HepG2 (cell line): ENCODE results near the gene ZNF512B. TPM values are rescaled to one million over a fixed set of nuclear protein-coding genes. Genes with fewer than 3 reads are reported as not detected.

Experiments
- ELK4 ChIP-seq: sonication (generic); formaldehyde crosslinking; IDR thresholded peaks from 2 replicates; pipeline ENCODE4 v1.9.0; 2021; ENCODE audit warnings: missing genetic modification reagents, borderline replicate concordance
- FOSL1 ChIP-seq: sonication (generic); formaldehyde crosslinking; IDR thresholded peaks from 2 replicates; pipeline ENCODE4 v1.9.0; 2021; ENCODE audit warnings: missing genetic modification reagents, borderline replicate concordance
- HHEX ChIP-seq: IDR thresholded peaks from 2 replicates; pipeline ENCODE4 v1.6.1; 2016; ENCODE audit warnings: control low read depth
- KLF11 ChIP-seq: IDR thresholded peaks from 2 replicates; pipeline ENCODE4 v1.6.1; 2016; ENCODE audit warnings: missing compliant biosample characterization
- MEF2D ChIP-seq: sonication (generic); formaldehyde crosslinking; IDR thresholded peaks from 2 replicates; pipeline ENCODE4 v1.5.1; 2020; ENCODE audit warnings: mild to moderate bottlenecking, missing genetic modification reagents
- ONECUT2 ChIP-seq: sonication (generic); formaldehyde crosslinking; IDR thresholded peaks from 2 replicates; pipeline ENCODE4 v1.4.0; 2020; ENCODE audit warnings: missing genetic modification reagents
- PHF8 ChIP-seq: sonication (generic); formaldehyde crosslinking; IDR thresholded peaks from 2 replicates; pipeline ENCODE4 v1.5.0; 2020; ENCODE audit warnings: missing genetic modification reagents
- RAD51 ChIP-seq: fragments of 450-650 bp; IDR thresholded peaks from 2 replicates; pipeline ENCODE4 v1.6.1; 2016; ENCODE audit warnings: borderline replicate concordance
- RBFOX2 ChIP-seq: fragments of 200-400 bp; formaldehyde crosslinking; IDR thresholded peaks from 2 replicates; pipeline ENCODE4 v1.6.1; 2017; ENCODE audit warnings: low read depth, mild to moderate bottlenecking, low read length
- RFX3 ChIP-seq: IDR thresholded peaks from 2 replicates; pipeline ENCODE4 v1.6.1; 2016; ENCODE audit warnings: missing biosample characterization, missing genetic modification reagents
- SMARCC2 ChIP-seq: fragments of 450-650 bp; IDR thresholded peaks from 2 replicates; pipeline ENCODE4 v1.6.1; 2017; ENCODE audit warnings: antibody characterized with exemption, mild to moderate bottlenecking
- ZMAT3 ChIP-seq: sonication (generic); formaldehyde crosslinking; conservative IDR thresholded peaks from 2 replicates; pipeline ENCODE4 v1.7.0; 2021; ENCODE audit warnings: missing genetic modification reagents
- ZNF224 ChIP-seq: sonication (generic); formaldehyde crosslinking; IDR thresholded peaks from 2 replicates; pipeline ENCODE4 v1.5.0; 2020; ENCODE audit warnings: mild to moderate bottlenecking, missing genetic modification reagents
- ZNF570 ChIP-seq: sonication (generic); formaldehyde crosslinking; IDR thresholded peaks from 2 replicates; pipeline ENCODE4 v1.4.0; 2020; ENCODE audit warnings: mild to moderate bottlenecking, missing genetic modification reagents, borderline replicate concordance
- ZNF609 ChIP-seq: sonication (generic); formaldehyde crosslinking; IDR thresholded peaks from 2 replicates; pipeline ENCODE4 v1.4.0; 2020; ENCODE audit warnings: mild to moderate bottlenecking, missing genetic modification reagents, borderline replicate concordance
- ZNF629 ChIP-seq: sonication (generic); formaldehyde crosslinking; conservative IDR thresholded peaks from 2 replicates; pipeline ENCODE4 v1.5.0; 2020; ENCODE audit warnings: missing genetic modification reagents
- ZNF879 ChIP-seq: sonication (generic); formaldehyde crosslinking; IDR thresholded peaks from 2 replicates; pipeline ENCODE4 v1.8.1; 2023; ENCODE audit warnings: missing genetic modification reagents
- polyA plus RNA-seq, 8 experiments: library from polyadenylated mRNA; depleted of rRNA in 3 of 8; stranded (reverse) in 7 of 8; unstranded in 1 of 8; fragments of >200 nt; fragmentation: Illumina TruSeq in 4 of 8; extraction: Trizol in 4 of 8; gene quantifications; 2 replicates each; pipeline versions ENCODE4 v1.2.1 to v1.2.3, GENCODE V29; 2011 to 2016; ENCODE audit warnings: low read depth in 4 of 8, missing spikeins in 1 of 8, mixed read lengths in 1 of 8; ENCODE audit not compliant: insufficient read depth in 1 of 8
- total RNA-seq, 5 experiments: library from RNA; depleted of rRNA; stranded (reverse); fragments of >200 nt; fragmentation: Illumina TruSeq; extraction: Trizol; gene quantifications; 2 replicates each; pipeline ENCODE4 v1.2.3, GENCODE V29; 2016; ENCODE audit warnings: low read depth in 1 of 5
- TF ChIP-seq, protein P1 (sequence below): sonication (generic); formaldehyde crosslinking; IDR thresholded peaks from 2 replicates; pipeline ENCODE4 v1.8.0; 2022; ENCODE audit warnings: missing genetic modification reagents, mild to moderate bottlenecking, moderate library complexity, borderline replicate concordance
- TF ChIP-seq, protein P2 (sequence below): sonication (generic); formaldehyde crosslinking; IDR thresholded peaks from 2 replicates; pipeline ENCODE4 v1.9.0; 2021; ENCODE audit warnings: missing genetic modification reagents, mild to moderate bottlenecking, borderline replicate concordance

Gene ZNF512B
- total and polyA plus RNA-seq, 2 of the 13 experiments (the other 11 are each of a cell fraction or from before 2014, with no cell fraction given) = 11.5 to 30.6 TPM

DNA sequence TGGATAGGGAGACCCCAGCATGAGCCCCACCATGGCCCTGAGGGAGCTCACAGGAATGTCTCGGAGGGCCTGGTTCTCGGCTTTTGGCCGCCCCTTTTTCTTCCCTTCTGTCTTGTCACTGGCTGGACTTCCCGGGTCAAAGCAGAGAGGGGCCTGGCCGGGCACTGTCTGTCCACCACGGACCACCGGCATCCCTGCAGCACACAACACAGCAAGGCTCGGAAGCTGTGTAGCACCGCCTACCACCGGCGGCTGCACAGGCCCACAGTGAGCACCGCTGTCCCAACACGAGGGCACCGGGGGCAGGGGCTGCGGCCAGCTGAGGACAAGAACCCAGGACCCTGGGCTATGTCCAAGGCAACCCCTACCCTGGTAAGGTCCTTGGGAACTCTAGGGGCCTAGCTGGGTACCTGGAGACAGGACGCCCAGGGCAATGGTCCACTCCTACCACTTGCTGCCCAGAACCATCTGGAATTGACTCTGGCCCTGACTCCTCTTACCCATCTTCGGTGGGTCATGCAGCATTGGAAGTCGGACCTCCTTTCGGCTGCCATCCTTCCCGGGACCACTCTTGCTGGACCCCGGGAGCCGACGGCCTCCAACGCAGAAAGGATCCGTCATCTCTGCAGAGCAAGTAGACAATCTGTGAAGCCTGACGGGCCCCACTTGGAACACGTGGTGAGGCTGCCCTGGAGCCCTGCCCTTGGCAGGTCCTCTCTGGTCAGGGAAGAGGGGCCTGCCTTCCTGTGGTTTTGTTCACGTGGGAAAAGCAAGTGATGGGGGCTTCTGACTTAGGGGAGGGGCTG is 2.2 kb downstream of the ZNF512B start (continued):
- TF ChIP-seq, protein P1, sequence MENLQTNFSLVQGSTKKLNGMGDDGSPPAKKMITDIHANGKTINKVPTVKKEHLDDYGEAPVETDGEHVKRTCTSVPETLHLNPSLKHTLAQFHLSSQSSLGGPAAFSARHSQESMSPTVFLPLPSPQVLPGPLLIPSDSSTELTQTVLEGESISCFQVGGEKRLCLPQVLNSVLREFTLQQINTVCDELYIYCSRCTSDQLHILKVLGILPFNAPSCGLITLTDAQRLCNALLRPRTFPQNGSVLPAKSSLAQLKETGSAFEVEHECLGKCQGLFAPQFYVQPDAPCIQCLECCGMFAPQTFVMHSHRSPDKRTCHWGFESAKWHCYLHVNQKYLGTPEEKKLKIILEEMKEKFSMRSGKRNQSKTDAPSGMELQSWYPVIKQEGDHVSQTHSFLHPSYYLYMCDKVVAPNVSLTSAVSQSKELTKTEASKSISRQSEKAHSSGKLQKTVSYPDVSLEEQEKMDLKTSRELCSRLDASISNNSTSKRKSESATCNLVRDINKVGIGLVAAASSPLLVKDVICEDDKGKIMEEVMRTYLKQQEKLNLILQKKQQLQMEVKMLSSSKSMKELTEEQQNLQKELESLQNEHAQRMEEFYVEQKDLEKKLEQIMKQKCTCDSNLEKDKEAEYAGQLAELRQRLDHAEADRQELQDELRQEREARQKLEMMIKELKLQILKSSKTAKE = no peak
- no peak for TF ChIP-seq PHF8 (CRISPR knock-in tag)
- TF ChIP-seq ZNF629 = no peak
- no peak for TF ChIP-seq ONECUT2
- no peak for TF ChIP-seq ZNF570
- peak; percentile 77 for TF ChIP-seq RBFOX2
- TF ChIP-seq, protein P2, sequence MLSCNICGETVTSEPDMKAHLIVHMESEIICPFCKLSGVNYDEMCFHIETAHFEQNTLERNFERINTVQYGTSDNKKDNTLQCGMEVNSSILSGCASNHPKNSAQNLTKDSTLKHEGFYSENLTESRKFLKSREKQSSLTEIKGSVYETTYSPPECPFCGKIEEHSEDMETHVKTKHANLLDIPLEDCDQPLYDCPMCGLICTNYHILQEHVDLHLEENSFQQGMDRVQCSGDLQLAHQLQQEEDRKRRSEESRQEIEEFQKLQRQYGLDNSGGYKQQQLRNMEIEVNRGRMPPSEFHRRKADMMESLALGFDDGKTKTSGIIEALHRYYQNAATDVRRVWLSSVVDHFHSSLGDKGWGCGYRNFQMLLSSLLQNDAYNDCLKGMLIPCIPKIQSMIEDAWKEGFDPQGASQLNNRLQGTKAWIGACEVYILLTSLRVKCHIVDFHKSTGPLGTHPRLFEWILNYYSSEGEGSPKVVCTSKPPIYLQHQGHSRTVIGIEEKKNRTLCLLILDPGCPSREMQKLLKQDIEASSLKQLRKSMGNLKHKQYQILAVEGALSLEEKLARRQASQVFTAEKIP (CRISPR knock-in tag) = no peak
- no peak for TF ChIP-seq RFX3 (CRISPR knock-in tag)
- 0 out of 2 replicates have a peak, but pooled peaks have one; percentile 31 for TF ChIP-seq ZNF609 (CRISPR knock-in tag)
- TF ChIP-seq FOSL1 (CRISPR knock-in tag) = no peak
- no peak for TF ChIP-seq SMARCC2
- TF ChIP-seq ELK4 (CRISPR knock-in tag) = no peak
- no peak for TF ChIP-seq KLF11 (CRISPR knock-in tag)
- TF ChIP-seq HHEX (CRISPR knock-in tag) = no peak
- no peak for TF ChIP-seq MEF2D (CRISPR knock-in tag)
- no peak for TF ChIP-seq RAD51
- TF ChIP-seq ZNF879 (CRISPR knock-in tag) = 0 out of 2 replicates have a peak, but pooled peaks have one; percentile 26
- TF ChIP-seq ZMAT3 (CRISPR knock-in tag) = no peak
- no peak for TF ChIP-seq ZNF224 (CRISPR knock-in tag)
